ENCODE results near the gene KLHL22.
"Not testable (repeated sequence)": the region's sequence is repeated elsewhere in the genome, so short reads cannot be mapped to it uniquely, and the experiment has no call there.

The KLHL22 gene

GRCh38 chr22:20395907-20396287 lies 99.7 kb downstream of the KLHL22 start:
- peaks cover 4% of the 10 kb centered on the region for H3K4me1 ChIP-seq (ENCODE audit: control insufficient read depth, insufficient read depth, low read length)
- H3K4me3 ChIP-seq (ENCODE audit: low read length) = no peak overlapping the region
- H3K9ac ChIP-seq (ENCODE audit: low read length) = no peak overlapping the region
- no peak overlapping the region for H3K27ac ChIP-seq (ENCODE audit: low read depth, low read length)
- H3K36me3 ChIP-seq (ENCODE audit: control insufficient read depth, insufficient read depth, low read length) = no peaks in the 10 kb centered on the region
- H3K27me3 ChIP-seq (ENCODE audit: control insufficient read depth, insufficient read depth, low read length) = no peaks in the 10 kb centered on the region

- peaks cover 4% of the 10 kb centered on the region for H3K4me1 ChIP-seq (ENCODE audit: control insufficient read depth, insufficient read depth, low read length)
- H3K36me3 ChIP-seq (ENCODE audit: control insufficient read depth, insufficient read depth, low read length) = no peaks in the 10 kb centered on the region
- no peak overlapping the region for H3K27ac ChIP-seq (ENCODE audit: low read depth, low read length)
- peak overlapping the region; percentile 92 for H3K4me3 ChIP-seq (ENCODE audit: low read length)
- H3K9ac ChIP-seq (ENCODE audit: low read length) = no peak overlapping the region
- no peaks in the 10 kb centered on the region for H3K27me3 ChIP-seq (ENCODE audit: control insufficient read depth, insufficient read depth, low read length)
These were observed 100.3 kb downstream of the KLHL22 start for GRCh38 chr22:20395181-20395906.

- Histone ChIP-seq H3K36me3 (ENCODE audit: control insufficient read depth, insufficient read depth, low read length) (no peaks in the 10 kb centered on the region), H3K4me1 (ENCODE audit: control insufficient read depth, insufficient read depth, low read length) (peaks cover 4% of the 10 kb centered on the region), H3K27me3 (ENCODE audit: control insufficient read depth, insufficient read depth, low read length) (no peaks in the 10 kb centered on the region), H3K9ac (ENCODE audit: low read length) (peak within 1 kb of the TSS; percentile 76), H3K27ac (ENCODE audit: low read depth, low read length) (peak within 1 kb of the TSS; percentile 76), H3K4me3 (ENCODE audit: low read length) (peak within 1 kb of the TSS; percentile 92)
These were observed 101.7 kb downstream of the KLHL22 start, which contains the start of gene ZNF74 for GRCh38 chr22:20393705-20394476. ZNF74 (plus strand) TSS chr22:20394151; CDS start chr22:20394629, 478 bp downstream.

- H3K36me3 ChIP-seq (ENCODE audit: control insufficient read depth, insufficient read depth, low read length) = no peaks in the 10 kb centered on the region
- peak overlapping the region; percentile 92 for H3K4me3 ChIP-seq (ENCODE audit: low read length)
- no peak overlapping the region for H3K9ac ChIP-seq (ENCODE audit: low read length)
- peaks cover 4% of the 10 kb centered on the region for H3K4me1 ChIP-seq (ENCODE audit: control insufficient read depth, insufficient read depth, low read length)
- peak overlapping the region; percentile 76 for H3K27ac ChIP-seq (ENCODE audit: low read depth, low read length)
- H3K27me3 ChIP-seq (ENCODE audit: control insufficient read depth, insufficient read depth, low read length) = no peaks in the 10 kb centered on the region
These were observed 102.5 kb downstream of the KLHL22 start for GRCh38 chr22:20392983-20393704.

GRCh38 chr22:20392365-20392881 lies 103.2 kb downstream of the KLHL22 start:
- H3K27ac ChIP-seq (ENCODE audit: low read depth, low read length); H3K27me3 ChIP-seq (ENCODE audit: control insufficient read depth, insufficient read depth, low read length); H3K4me3 ChIP-seq (ENCODE audit: low read length); H3K9ac ChIP-seq (ENCODE audit: low read length); H3K4me1 ChIP-seq (ENCODE audit: control insufficient read depth, insufficient read depth, low read length); H3K36me3 ChIP-seq (ENCODE audit: control insufficient read depth, insufficient read depth, low read length): not testable (repeated sequence)

Measured in rectal smooth muscle tissue (tissue), 1 donor.